Measurements from ENCODE around the gene ACSBG1.

Gene ACSBG1, protein sequence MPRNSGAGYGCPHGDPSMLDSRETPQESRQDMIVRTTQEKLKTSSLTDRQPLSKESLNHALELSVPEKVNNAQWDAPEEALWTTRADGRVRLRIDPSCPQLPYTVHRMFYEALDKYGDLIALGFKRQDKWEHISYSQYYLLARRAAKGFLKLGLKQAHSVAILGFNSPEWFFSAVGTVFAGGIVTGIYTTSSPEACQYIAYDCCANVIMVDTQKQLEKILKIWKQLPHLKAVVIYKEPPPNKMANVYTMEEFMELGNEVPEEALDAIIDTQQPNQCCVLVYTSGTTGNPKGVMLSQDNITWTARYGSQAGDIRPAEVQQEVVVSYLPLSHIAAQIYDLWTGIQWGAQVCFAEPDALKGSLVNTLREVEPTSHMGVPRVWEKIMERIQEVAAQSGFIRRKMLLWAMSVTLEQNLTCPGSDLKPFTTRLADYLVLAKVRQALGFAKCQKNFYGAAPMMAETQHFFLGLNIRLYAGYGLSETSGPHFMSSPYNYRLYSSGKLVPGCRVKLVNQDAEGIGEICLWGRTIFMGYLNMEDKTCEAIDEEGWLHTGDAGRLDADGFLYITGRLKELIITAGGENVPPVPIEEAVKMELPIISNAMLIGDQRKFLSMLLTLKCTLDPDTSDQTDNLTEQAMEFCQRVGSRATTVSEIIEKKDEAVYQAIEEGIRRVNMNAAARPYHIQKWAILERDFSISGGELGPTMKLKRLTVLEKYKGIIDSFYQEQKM

DNA sequence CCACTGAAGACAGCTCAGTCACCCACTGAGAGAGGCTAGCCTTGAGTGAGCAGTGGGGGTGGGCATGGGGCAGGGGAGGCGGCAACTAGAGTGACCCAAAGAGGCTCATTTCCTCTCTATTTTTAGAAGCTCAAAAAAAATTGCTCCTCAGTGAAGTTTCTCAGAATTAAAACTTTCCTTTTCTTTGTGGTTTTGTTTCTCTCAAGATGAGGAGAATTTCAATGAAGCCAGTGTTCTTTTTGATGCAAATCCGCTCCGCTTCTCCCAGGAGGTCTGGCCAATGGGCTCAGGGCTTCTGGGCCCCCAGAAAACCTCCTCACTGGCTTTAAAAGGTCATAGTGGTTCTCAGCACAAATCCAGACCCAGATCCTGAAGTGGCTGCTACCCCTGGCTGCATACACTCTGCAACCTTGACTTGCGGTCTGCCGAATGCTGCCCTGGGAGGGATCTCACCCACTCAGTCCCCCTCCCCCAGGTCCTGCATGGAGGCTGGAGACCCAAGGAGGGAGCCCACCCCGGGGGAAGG, at the start of gene ACSBG1:
Gene ACSBG1, minus strand, starts transcription at position 51 of the 526 bp plus-strand sequence. CDS start 64 bp downstream, outside the sequence.
- no peak for DNase-seq

DNA sequence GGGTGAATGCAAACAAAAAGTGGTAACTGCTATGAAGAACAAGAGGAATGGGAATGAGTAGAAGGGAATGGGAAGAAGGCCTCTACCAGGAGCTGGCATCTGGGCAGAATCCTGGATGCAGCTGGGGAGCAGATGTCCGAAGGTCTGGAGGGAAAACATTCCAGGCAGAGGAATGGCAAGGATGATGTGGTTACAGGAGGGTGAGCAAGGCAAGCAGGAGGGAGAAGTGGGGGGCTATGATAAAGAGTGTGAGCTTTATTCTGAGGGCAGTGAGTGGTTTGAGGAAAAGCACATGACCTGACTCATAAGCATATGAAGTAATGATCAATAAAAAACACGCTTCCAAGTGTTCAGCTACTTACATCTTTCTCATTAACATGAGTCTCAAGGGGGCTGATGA, 48.0 kb upstream of the ACSBG1 start:
- no peak for DNase-seq

DNA sequence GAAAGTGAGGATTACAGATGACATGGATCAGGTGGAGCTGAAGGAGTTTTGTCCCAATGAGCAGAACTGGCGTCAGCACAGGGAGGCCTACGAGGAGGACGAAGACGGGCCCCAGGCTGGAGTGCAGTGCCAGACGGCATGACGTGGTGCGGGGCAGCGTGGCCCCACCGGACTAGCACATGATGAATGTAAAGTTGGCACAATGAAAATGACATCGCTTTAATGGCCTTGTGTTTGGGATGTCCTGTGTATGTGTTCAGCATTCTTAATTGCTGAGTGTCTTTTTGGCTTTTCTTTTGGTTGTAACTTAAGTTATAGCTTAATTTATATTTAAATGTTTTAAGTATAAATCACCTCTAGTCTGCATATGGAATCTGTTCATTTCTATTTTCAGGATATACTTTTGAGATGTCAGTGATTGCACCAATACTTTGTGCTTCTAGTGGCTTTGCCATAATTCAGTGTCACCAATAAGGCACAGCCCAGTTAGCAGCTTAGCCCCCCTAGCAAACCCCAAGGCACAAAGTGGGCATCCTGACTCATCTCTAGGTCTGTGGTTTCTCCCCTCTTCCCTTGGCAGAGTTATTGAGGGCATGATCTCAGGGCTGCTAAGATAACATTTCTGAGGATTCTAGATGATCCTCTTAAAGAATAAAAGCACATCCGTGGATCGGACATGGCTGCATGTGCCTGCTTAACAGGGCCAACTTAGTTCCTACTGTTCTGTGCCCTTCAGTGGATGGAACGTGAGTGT, 46.1 kb upstream of the ACSBG1 start:
- no peak for DNase-seq

GRCh38 chr15:78276064-78276943, 41.9 kb upstream of the ACSBG1 start:
- no peak for DNase-seq

DNA sequence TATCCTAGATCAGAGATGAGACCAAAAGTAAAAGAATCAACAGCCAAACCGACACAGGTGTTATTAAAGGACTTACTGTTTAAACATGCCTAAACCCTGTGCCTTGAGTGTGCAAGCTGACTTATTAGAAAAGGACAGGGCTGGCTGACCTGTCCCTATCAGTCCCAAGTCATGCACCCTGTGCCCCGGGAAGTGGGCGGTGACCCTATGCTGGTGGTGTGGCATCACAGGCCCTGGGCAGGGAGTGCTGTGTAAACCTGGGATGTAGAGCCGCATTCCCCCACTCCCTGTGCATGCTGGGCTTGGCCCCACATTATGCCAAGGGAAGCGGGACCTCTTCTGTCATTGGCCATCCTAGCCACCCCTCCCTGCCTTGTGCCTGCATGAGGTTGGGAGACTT, 40.6 kb upstream of the ACSBG1 start:
- no peak for DNase-seq

- DNase-seq: no peak
Observed at GRCh38 chr15:78272776-78273175, 38.4 kb upstream of the ACSBG1 start.

DNA sequence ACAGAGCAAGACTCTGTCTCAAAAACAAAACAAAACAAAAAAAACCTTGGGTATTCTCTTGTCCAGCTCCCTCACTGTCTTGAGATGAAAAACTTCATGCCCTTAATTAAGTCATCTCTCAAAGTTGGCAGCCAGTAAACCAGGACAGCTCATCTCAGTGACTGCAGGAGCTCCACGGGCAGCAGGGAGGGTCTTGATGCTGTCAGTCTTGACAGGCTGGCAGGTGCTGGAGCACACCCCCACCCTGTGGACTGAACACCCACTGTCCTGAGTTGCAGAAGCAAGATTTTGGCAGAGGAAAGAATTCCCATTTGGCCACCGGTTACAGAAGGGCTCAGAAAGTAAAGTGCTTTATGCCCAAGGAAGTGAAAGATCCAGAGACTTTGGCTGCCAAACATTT, 38.0 kb upstream of the ACSBG1 start:
- DNase-seq: no peak

- DNase-seq: no peak
Observed at GRCh38 chr15:78266806-78267205, 32.4 kb upstream of the ACSBG1 start.

DNA sequence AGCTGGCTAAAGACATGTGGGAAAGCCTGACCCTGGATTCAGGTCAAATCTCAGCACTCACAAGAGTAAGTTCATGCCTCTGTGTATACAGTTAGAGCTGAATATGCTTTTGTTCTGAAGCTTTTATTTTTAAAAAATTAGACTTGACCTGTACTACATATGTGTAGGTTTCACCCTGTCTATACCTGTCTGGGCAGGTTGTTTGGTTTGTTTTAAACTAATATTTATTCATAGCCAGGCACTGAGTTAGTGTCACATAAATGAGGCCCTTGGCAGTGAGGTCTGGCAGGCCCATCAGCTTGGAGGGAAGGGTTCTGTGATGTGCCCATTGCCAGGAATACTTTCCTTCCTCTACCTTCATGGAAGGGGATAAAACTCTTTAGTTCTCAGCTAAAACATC, 31.9 kb upstream of the ACSBG1 start:
- DNase-seq: no peak

GRCh38 chr15:78265752-78266224, 31.4 kb upstream of the ACSBG1 start:
- DNase-seq: no peak

GRCh38 chr15:78265137-78265460, 30.7 kb upstream of the ACSBG1 start:
- DNase-seq: no peak

- DNase-seq: peak; percentile 64 to 66
Observed at GRCh38 chr15:78264304-78265136, 30.2 kb upstream of the ACSBG1 start, which contains the start of gene DNAJA4. TSS of gene DNAJA4 (plus strand) at chr15:78264562. CDS start at chr15:78264764, 202 bp downstream.

GRCh38 chr15:78263907-78264303, 29.5 kb upstream of the ACSBG1 start:
- no peak for DNase-seq

- no peak for DNase-seq
Observed at GRCh38 chr15:78263351-78263781, 29.0 kb upstream of the ACSBG1 start.

DNA sequence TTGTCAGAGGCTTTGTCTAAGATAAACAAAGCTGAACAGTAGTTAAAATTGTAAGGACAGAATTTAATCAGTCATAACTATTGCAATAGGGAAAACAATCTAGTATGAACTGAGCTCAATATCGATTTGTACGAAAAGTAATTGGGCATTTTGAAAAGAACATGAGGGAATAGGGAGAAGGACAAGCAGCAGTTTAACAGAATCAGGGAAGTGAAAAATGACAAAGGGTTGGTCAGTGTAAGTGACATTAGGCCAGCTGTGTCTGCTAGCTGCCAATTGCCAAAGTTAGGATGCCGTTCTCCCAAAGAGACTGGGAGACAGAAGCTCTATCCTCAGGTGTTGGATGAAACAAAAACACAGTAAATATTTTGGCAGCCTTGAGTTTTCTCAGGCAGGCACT, 26.7 kb upstream of the ACSBG1 start:
- no peak for DNase-seq

DNA sequence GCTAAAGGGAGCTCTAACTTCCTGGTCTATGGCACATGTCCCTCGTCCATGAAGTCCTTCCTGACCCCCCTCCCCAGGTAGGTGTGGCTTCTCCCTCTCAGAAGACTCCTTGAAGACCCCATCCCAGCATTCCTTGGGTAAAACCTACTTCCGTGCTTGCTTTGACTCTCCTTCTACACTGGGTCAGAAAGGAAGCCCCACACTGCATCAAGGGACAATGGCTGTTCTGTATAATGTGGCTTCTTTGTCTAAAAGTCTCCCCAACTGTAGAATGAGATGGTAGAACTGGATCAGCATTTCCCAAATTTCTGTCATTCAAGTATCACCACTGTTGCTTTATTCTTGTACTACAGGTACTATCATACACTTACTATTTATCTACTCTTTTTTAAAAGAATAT, 26.1 kb upstream of the ACSBG1 start:
- DNase-seq: no peak

GRCh38 chr15:78259232-78259631, 24.9 kb upstream of the ACSBG1 start:
- DNase-seq: no peak

DNA sequence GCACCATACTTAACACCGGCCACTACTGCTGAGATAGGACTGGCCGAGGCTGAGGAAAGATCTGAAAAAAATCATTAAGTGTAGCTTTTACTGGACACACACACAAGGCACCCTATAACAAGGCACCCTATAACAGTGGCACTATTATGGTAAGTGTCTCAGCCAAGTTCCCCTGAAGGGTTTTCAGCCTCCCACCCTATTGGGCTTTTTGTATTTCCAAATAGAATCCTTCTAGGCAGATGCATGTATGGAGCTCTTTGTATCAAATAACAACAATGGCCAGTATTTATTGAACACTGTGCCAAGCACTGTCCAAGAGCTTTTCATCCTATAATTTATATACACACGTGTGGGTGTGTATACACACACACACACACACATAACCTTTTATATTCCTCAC, 23.3 kb upstream of the ACSBG1 start:
- no peak for DNase-seq

DNA sequence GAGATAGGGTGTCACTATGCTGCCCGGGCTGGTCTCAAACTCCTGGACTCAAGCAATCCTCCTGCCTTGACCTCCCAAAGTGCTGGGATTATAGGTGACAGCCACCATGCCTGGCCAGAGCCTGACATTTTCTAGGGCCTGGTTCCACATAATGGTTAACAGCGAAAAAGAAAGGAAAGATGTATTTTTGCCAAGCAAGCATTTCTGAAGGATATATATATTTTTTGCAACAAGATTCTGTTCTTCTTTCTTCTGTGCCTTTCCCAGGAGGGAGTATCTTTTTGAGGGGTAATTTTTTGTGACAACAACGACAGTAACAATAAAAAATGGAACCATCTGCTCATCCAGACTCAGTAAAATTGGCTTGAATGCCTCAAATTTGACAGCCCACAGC, 21.7 kb upstream of the ACSBG1 start:
- DNase-seq: no peak

GRCh38 chr15:78255421-78256043, 21.2 kb upstream of the ACSBG1 start:
- no peak for DNase-seq

DNA sequence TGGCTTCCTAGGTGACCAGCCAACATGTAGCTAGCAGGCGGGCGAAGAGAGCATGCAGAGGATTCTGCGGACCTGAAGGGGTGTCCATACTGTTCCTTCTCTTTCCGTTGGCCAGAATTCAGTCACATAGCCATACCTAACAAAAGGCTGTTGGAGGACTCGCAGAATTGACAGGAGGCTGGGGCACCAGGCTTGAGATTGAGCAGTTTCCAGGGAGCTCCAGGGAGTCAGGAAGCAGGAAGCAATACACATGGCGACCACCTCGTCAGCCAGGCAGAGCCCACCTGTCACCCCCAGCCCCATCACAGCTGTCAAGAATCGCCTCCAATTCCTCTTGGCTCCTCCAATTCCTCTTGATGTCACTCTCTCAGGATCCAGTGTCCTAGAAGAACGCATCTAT, 16.8 kb upstream of the ACSBG1 start:
- DNase-seq: no peak

All from stimulated activated CD4-positive, alpha-beta T cell treated with anti-CD3 and anti-CD28 coated beads, Interleukin-2, amount 100 ng/mL, for 24 hours (primary cell).